ENCODE measurements around the gene RSBN1L.
"Not testable (repeated sequence)": the region's sequence is repeated elsewhere in the genome, so short reads cannot be mapped to it uniquely, and the experiment has no call there.

Gene RSBN1L

DNA sequence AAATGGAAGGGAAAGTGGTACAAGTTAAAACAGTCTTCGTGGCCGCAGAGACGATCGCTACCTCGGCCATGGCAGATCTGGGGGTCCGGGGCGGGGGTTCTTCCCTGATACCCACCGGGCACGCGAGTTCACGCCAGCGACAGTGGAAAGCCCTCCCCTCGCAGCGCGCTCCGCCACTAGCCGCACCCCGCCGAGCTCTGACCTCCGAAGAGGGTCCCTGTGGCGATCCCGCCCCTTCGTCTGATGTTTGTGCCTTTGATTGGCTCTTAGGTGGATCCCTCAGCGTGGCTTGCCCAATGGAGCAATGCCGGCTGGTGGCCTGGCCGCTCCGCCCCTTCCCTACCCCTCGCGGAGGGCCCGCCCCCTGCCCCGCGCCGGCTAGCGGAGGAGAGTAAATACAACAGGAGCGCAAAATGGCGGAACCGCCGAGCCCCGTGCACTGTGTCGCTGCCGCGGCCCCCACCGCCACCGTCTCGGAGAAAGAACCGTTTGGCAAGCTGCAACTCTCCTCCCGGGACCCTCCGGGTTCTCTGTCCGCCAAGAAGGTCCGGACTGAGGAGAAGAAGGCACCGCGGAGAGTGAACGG is at the start of gene RSBN1L:
TSS of gene RSBN1L (plus strand) at position 403 of the 586 bp plus-strand sequence. CDS start at position 414, 11 bp downstream.
- peak; percentile 98 to 99 (median 98) for DNase-seq

DNA sequence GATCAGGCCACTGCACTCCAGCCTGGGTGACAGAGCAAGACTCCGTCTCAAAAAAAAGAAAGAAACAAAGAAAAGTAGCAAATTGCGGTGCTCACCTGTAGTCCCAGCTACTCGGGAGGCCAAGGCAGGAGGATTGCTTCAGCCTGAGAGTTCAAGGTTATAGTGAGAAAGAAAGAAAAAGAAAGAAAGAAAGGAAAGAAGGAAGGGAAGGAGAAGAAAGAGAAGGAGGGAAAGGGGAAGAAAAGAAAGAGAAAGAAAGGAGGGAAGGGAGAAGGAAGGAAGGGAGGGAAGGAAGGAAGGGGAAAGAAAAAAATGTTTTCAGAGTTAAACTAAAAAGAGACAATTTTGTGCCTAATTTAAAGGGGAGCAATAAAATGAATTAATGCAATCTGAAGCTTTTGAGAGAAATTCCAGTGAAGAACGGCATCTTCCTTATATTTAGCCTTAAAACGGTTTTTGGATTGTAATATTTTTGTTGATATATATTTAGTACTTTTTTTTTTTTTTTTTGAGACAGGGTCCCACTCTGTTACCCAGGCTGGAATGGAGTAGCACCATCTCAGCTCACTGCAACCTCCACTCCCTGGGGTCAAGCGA is 47.4 kb upstream of the RSBN1L start:
- DNase-seq: no peak

DNA sequence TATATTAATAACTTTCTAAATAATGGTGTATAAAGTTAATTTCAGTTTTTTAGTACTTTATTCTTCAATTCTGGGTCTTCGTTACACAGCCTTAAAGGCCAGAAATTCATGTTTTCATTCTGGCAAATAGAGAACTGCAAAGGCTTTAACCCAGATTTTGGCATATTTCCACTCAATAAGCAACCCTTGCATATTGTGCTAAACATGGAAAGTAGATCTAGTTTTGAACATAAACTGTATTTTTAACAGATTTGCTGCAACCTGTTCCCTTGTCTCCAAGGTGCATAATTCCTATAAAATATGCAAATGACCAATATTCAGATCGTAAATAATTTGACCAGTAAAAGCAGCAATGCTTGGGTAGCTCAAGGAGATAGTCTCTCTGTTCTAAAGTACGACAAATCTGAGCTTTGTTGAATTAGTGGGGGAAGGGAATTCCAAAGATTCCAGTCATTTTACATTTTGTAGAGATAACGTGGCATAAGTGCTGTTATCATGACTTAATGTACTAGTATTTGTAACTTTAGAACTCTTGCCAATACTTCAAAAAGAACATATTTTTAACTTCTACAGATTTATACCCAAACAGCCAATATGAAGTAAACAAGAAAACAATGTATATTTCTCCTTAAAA is 46.4 kb upstream of the RSBN1L start:
- no peak for DNase-seq

DNA sequence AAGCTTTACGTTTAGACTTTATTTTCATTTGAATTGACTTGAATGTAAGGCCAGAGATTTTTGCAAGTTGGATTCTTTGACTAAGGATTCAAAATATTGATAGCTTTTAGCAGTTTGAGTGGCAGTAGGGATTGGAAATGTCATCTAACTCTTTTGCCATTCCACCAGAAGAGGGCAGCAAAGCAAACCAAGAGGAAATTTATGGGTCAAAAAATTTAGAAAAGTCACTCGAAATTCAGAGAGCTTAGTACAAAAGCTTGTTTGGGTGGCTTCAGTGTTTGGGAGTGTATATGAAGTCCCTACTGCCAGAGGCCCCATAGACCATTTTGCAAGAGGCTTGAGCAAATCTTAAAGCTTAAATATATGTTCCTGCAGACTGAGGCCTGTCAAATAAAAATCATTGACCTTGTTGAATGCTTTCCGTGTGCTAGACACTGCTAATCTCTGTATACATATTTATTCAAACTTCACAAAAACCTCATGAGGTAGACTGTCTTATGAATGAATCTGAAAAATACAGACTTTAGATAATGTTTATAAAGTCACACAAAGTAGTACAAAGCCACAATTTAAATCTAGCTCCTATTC is 44.6 kb upstream of the RSBN1L start:
- DNase-seq: peak; percentile 47 to 61 (median 52)

DNA sequence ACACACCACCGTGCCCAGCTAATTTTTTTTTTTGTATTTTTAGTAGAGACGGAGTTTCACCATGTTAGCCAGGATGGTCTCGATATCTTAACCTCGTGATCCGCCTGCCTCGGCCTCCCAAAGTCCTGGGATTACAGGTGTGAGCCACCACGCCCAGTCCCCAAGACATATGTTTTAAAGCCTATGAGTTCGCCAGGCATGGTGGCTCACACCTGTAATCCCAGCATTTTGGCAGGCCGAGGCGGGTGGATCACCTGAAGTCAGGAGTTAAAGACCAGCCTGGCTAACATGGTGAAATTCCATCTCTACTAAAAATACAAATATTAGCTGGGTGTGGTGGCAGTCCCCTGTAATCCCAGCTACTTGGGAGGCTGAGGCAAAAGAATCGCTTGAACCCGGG is 43.4 kb upstream of the RSBN1L start:
- DNase-seq: not testable (repeated sequence)

DNA sequence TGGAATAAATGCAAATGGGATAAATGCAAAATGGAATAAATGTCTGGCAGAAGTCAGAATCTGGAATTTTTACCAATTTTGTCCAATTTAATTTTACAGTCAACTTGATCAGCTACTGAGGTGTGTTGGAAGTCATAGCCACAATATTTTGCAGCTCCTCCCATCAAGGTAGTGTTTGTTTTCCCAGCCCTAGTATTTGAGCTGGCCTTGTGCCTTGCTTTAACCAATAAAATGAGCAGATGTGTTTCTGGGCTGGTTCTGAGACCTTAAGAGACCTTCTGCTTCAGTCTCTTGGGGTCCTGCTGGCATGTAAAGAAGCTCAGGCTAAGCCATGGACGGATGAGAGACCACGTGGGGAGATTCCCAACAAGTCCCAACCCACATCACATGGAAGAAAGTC is 42.7 kb upstream of the RSBN1L start:
- peak in 1 of 3 donors; percentile 17 for DNase-seq

DNA sequence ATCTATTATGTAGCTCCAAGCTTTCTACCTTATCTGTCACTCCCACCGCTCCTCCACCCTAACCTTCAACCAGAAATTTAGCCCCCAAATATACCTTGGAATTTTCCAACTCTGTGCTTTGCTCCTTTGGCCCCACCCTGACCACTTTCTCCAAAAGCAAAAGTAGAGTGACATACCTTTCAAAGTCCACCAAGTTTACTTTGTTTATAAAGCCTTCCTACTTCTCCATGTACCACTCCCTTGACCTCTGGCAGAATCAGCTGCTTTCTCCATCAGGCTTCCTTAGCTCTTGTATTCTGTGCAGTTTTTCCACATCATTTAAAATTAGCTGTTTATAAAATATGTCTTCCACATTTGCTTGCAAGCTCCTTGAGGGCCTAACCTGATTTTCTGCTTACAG is 40.9 kb upstream of the RSBN1L start:
- no peak for DNase-seq

DNA sequence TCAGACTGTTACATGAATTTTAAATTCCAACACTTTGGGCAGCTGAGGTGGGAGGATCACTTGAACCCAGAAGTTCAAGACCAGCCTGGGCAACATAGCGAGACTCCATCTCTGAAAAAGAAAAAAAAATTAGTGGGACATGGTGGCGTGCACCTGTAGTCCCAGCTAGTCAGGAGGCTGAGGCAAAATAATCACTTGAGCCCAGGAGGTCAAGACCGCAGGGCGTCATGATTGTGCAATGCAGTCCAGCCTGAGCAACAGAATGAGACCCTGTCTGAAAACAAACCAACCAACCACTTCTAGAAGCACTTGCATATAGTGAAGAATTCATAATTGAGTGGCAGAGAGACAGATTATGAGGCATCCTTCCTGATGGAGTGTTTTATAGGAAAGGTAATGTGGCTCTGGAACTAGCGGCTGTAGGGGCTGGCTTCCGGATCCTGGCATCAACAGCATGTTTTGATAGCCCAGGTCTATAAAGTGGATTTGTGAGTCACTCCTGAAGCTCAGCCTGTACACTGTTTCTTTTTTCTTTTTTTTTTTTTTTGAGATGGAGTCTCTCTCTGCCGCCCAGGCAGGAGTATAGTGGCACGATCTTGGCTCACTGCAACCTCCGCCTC is 40.3 kb upstream of the RSBN1L start:
- DNase-seq: no peak

DNA sequence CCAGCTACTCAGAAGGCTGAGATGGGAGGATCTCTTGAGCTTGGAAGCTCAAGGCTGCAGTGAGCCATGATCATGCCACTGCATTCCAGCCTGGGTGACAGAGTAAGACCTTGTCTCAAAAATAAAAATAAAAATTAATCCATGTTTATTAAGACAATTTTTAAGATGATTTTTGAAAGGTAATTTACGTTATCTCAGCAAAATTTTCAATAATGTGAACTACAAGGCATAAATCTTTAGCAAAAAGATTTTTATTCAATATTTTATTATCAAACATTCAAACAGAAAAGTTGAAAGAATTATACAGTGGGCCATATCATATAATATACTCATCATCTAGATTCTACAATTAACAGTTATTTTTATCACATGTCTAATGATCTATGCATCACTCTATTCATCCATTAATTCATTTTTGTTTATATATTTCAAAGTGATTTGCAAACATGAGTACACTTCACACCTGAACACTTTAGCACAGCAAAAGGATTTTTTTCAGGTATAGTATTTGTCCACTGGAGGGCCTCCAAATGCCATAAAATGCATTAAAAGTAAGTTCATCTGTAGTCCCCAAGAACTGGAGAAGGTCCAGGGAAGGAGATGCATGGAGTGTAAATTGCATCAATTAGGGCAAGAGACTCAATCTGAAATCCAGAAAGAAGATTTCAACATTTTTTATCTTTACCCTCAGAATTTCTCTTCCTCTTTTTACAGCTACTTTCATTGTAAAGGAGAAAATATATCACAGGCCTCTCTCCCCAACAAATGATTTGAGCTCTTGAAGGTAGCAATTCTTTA is 38.6 kb upstream of the RSBN1L start:
- peak; percentile 24 to 40 (median 33) for DNase-seq

DNA sequence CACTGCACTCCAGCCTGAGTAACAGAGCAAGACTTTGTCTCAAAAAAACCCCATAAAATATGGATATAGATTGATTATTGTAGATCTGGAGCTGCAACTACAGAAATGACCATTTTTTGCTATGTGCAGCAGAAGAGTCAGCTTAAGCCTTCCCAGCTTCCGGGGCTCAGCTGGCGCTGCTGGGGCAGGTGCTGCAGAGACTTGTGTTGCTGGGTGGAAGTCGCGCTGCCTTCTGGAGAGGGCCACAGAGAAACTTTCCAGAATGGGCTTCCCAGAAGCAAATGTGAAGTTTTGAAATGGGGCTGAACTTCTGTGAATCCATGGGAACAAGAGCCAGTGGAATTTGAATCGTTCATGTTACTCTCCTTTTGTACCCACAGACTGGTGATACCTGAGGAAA is 37.3 kb upstream of the RSBN1L start:
- no peak for DNase-seq

DNA sequence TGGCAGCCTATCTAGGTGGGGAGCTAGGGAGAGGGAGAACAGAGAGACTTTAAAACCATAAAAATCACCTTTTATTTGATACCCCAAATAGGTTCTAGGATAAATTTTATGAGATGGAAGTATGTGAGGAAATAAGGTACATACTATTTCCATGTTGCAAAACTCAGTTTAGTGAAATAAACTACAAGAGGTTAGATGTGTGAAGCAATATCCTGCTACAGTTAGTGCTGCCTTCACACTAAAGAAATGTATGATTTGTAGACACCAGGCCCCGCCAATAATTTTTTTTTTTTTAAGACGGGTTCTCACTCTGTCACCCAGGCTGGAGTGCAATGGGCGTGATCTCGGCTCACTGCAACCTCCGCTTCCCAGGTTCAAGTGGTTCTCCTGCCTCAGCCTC is 34.4 kb upstream of the RSBN1L start:
- DNase-seq: no peak

DNA sequence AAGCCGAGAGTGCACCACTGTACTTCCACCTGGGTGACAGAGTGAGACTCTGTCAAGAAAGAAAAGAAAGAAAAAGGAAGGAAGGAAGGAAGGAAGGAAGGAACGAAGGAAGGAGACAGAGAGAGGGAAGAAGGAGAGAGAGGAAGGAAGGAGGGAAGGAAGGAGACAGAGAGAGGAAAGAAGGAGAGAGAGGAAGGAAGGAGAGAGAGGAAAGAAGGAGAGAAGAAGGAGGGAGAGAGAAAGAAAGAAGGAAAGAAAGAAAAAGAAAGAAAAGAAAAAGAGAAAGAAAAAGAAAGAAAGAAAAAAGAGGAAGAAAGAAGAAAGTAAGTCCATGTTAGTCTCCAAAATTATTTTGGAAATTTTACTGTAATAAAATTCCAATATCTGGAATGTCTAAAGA is 33.4 kb upstream of the RSBN1L start:
- no peak for DNase-seq

DNA sequence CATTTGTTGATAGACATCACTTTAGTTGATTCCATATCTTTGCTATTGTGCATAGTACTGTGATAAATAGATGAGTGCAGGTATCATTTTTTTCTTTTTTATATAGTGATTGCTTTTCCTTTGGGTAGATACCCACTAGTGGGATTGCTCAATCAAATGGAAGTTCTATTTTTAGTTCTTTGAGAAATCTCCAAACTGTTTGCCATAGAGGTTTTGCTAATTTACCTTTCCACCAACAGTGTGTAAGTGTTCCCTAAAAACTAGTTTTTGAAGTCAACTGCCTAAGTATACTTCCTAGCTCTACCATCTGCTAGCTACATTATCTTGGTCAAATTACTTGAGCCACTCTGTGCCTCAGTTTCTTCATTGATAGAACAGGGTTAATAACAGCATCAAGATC is 31.5 kb upstream of the RSBN1L start:
- no peak for DNase-seq

DNA sequence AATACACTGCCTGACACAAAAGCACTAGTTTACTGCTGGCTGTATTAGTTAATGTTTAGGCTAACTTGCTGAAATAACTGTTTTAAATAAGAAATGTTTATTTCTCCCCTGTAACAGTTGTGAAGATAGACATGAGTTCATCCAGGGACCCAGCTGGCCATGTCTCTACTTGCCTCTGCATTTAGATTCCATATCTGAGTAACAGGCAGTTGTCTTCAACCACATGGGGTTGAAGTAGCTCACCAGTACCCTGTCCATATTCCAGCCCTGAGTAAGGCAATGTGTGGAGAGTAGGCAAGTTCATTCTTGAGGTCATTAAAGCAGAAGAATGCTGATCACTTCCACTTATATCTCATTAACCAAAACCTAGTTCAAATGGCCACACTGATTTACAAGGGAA is 31.1 kb upstream of the RSBN1L start:
- DNase-seq: no peak

DNA sequence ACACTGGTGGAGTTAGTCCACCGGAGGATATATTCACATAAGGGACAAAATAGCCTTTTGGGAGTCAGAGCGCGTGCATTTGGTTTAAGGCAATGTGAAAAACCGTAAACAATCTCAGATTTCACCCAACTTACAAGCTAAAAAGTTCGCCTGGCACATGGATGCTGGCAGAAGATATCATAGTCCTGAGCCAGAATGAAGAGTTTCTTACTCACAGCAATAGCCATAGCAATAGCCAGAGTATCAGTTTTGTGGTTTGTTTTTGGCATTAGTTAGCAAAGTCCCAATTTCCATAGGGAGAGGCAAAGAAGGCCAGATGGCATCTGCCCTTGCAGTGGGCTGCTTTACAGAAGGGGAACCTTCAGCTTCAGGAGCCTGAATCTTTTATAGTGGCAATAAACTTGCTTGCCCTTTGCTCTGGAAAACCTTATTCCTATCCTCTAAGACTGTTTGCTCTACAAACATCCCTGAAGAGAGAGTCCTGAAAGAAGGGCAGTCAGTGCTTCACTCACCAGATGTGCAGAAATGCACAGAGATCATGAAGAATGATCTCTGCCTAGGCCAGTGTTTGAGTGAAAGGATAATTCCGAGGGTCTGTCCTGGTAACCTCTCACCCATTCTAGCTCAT is 28.7 kb upstream of the RSBN1L start:
- no peak for DNase-seq

DNA sequence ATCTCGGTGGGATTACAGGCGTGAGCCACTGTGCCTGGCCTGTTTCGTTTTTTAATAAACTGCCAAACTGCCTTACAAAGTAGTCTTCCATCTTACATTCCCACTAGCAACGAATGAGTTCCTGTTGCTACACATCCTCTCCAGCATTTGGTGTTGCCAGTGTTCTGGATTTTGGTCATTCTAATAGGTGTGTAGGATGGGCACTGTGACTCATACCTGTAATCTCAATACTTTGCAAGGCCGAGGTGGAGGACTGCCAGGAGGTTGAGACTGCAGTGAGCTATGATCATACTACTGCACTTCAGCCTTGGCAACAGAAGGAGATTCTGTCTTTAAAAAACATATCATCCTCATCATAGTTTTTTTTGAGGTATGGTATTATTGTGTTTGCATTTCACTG is 21.4 kb upstream of the RSBN1L start:
- DNase-seq: no peak

DNA sequence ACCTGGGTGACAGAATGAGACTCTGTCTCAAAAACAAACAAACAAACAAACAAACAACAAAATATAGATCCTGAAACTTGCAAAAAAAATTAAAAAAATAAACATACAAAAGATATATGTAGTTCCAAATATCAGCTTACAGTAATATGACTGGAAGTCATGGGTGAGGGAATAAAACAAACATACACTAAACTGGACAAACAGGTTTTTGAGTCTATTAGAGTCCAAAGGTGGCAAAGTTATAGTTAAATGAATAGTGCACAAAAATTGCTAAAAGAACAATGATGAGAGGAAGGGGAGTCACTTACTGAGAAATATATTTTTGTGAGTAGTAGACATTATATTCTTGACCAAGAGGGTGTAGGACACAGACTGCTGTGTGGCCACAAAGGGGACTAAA is 16.7 kb upstream of the RSBN1L start:
- DNase-seq: no peak

DNA sequence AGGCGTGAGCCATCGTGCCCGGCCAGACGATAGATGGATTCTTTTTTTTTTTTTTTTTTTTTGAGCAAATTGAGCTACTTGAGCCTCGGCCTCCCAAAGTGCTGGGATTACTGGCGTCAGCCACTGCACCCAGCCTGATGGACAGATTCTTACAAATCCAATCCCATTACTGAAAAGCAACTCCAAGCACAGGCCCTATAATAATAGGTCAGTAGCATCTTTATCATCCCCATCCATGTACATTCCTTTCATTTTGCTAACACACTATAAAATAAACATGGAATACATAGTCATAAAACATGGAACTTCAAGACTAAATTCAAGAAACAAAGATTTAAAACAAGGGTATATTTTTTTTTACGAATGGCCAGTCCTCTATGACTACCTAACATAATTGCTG is 16.0 kb upstream of the RSBN1L start:
- DNase-seq: no peak

DNA sequence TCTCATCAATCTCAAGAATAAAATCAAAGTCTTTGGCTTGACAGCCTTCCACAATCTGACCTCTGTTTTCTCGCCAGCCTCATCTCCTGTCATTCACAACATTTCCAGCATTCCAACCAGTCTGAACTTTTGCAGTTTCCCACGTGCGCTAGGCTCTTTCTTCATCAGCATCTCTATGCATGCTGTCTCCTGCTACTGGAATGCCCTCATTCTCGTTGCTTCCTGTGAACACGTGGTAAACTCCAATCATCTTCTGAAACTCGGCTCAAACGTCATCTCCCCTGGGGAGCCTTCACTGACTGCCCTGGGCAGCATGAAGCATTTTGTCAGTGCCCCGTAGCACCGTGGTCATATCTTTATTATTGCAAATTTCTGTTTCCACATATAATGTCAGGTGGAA is 12.2 kb upstream of the RSBN1L start:
- DNase-seq: no peak

DNA sequence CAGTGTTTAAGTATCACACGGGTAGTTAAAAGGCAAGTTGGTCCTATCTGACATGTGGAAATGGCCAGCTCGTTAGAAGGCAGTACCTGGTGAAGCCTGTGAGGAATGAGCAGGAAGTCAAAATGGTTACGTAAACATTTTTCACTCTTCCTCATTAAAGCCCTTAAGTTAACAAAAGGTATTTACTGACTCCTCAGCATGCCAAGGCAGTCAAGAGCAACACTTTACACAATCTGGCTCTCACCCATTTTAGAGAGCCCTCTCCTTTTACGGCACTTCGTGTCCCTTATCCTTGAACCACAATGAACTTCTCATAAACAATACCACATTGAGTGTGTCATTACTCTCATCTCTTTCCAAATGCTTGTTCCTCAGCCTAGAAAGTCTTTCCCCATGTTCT is 11.0 kb upstream of the RSBN1L start:
- DNase-seq: peak in 2 of 3 donors; percentile 39 to 42

DNA sequence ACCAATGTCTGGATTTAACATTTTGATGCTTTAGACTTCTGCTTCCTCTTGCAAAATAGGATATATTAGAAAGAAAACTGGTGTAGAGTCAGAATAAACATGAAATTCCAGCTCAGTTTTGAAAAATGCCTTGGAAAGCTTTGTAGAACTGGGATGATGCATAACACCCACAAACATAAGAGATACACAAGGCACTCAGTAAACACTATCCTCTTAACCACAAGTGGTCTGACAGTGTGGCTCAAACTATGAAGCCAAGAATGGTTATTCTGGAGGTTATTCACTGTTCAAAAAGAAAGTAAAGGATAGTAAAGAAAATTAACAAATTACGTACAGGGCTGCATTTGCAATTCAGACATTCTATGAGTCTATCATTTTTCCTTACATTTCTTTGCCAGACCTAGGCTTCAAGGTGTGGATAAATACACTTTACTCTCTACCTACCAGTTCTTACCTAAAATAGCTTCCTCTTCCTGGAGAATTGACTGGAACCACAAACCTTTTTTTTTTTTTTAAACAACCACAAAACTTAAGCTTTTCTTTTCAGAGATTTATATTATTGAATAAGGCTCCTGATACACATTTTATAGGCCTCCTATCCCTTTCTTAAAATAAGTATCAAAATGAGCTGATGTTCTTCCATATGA is 9.0 kb upstream of the RSBN1L start:
- no peak for DNase-seq

DNA sequence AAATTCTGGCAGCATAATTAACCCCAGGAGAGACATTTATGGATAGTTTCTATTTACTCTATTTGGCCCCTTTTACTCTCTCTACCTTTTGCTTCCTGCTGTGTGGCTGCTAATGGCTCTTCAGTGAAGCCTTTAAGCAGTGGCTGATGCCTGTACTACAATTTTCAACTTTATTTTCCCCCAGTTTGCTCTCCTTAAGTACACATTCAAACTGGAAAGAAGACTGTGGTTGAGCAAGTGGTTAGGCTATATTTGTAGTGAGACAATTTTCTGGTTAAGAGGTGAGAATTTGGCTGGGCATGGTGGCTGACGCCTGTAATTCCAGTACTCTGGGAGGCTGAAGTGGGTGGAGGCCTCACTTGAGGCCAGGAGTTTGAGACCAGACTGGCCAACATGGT is 8.5 kb upstream of the RSBN1L start:
- DNase-seq: no peak

Measured in suppressor macrophage treated with lipopolysaccharide for 1 hour (primary cell).